ENCODE results near the gene ADAMTS2.

ADAMTS2 gene

DNA sequence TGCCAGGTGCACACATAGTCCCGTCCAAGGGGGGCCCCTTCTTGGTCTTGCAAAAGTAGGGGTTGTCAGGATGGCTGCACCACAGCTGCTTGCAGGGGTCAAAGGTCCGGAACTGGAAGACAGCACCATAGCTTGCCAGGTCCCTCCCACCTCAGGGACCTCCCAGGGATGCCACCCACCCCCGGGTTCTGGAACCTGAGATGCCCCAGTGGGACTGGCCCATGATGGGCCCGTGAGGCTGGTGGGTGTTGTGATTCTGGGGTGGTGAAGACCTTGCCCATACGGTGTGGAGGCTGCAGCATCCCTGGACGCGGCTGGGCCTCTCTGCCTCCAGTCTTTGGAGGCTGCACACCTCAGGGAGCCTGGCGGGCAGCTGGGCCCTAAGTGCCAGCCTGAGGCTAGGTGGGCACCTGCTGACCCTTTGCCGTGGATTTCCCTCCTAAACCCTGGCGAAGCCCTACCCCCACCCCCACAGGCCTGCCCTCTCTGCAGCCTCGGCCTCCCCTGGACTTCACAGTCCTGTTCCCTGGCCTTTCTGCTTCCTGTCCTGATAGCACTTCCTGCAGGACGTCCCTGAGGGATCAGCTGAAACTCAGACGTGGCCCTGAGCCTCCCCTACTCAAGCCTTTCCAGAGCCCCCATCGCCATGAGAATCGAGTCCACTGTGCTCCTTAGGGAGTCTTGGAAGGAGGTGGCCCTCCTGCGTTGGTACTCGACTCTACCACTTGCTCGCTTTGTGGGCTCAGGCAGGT lies 192.9 kb downstream of the ADAMTS2 start:
- DNase-seq: no peak

DNA sequence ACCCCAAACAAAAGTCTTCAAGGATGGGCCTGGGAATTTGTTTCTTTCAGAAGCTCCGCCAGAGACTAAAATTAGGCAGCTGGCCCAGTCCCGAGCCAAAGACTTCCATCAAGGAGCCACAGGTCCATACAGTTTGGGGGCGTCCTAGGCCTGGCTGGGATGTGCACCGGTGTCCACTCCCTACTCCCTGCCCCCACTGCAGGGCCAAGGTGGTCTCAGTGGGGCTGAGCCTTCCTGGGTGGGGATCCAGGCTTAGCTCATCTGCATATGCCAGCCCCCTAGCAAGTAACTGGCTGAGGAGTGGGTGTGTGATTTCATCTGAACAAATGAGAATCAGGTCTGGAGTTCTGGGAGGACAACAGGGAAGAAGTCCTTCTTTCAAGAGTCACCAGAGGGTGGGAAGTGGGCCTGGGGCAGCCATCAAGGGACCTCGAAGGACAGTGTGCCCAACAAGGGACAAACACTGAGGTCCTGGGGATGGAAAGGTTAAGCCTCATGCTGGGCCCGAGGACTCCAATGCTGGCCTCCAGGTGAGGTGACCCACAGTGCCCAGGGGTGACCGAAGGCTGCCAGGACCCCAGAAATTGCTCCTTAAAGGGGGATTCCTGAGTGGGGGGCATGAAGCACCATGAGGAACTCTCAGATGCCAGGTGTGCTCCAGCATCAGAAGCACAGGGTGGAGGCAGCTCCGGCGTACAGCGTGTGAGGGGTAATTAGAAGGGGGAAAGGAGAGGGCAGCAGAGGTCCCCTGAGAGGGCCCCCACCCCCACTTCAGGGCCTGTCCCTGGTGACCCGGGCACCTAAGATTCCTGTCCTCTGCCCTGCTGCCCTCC lies 193.8 kb downstream of the ADAMTS2 start:
- no peak for DNase-seq

DNA sequence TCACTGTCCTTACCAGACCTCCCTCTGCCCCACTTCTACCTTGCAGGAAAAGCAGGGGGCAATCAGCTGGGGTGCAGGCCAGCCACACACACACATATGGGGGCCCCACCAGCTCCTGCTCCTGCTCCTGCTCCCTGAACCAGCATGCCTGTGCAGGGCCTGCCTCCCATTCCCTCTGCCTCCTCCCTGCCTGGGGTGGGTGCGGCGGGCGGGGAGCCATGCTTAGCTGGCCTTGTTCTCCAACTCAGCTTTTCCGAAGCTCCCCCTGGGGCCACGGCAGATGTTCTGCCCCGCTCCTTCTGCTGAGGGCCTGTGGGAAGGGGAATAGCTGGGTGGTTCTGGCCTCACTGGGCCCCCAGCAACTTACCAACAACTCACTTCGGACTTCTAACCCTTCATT lies 195.2 kb downstream of the ADAMTS2 start:
- no peak for DNase-seq

DNA sequence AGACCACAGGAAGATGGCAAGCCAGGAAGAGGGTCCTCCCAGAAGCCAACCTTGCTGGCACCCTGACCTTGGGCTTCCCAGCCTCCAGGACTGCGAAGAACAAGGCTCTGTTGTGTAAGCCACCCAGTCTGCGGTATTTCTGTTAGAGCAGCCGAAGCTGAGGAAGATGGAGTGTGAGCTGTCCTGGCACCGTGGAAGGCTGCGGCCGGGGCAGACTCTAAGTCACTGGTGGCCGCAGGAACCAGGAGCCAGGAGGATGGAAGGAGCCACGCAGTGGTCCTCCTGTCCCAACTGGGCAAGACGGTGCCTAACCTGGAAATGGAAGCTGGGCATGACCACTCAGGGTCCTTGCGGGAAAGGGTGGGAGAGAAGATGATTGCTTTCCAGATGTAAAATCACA lies 196.0 kb downstream of the ADAMTS2 start:
- DNase-seq: no peak

- DNase-seq: no peak
These were observed 196.5 kb downstream of the ADAMTS2 start for GRCh38 chr5:179148703-179149170.

DNA sequence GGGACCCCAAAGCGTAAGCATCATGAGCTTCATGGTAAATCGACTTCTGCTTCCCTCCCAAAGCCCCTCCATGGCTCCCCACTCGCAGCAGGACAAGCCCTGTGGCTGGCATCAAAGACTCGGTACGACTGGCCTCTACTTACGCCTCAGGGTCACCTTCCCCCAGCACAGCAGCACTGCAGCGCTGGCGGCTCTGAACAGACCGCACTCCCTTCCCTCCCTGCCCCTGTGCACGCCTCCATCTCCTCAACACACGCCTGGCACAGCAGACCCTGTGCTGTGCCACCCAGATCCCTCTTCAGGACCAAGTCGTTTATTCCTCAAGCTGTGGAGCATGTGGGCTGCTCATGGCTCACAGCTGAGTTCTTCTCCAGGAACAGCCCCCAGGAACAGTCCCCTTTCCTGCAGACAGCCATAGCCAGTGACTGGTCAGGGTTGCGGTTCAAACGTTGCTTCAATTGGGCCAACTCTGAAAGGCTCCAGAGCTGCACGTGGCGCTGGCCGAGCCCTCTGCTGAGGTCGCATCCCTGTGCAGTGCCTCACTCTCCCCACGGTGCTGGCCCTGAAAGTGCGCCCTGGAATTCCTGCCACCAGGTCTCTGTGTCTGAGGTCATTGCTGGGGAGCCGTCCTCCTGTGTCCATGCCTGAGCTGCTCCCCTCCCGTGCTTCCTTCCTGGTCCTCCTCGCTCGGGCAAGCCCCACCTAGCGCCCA lies 197.1 kb downstream of the ADAMTS2 start:
- no peak for DNase-seq

DNA sequence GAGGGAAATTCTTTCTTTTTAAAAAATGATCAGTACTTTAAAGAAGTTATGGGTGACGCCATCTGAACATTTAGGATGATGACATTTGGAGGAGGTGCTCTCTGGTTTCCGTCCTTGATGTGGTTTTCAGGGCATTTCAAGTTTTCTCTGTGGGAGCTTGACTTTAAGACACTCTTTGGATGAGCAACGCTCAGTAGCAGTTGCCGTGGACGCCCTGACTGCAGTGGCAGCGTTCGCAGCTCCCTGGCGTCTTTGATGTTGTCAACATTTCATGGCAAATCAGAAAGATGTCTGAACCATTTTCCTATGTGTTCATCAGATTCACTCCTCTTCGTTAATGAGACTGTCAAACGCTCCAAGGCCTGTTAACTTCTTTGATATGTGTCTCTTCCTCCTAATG lies 199.0 kb downstream of the ADAMTS2 start:
- no peak for DNase-seq

- no peak for DNase-seq
These were observed 201.8 kb downstream of the ADAMTS2 start for GRCh38 chr5:179143446-179143845.

DNA sequence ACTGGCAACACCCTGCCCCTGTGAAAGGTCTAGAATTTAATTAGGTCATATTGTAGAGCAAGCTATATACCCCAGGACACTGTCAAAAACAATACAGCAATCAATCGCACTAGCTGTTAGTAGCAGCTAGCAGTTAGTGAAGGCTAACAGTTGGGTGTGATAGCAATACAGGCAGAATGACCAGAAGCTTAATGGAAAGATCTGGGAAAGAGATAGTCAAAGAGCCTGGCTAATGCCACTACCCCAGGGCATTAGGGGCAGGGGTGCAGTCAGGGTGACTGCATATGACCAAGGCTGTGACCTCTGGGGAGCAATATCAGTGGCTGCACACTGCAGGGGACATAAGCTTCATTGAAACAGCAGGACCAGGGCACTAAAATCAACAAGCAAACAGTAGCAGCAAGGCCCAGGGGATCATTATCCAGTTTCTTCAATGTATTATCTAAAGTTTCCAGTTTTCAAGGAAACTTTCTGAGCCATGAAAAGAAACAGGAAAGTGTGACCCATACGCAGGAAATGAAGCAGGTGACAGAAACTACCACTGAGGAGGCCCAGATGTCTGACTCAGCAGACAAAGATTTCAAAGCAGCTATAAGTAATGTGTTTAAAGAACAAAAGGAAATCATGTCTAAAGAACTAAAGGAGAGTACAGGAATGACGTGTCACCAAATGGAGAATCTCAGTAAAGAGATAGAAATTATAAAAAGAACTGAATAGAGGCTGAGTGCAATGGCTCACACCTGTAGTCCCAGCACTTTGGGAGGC lies 202.6 kb downstream of the ADAMTS2 start:
- no peak for DNase-seq

- no peak for DNase-seq
These were observed 203.4 kb downstream of the ADAMTS2 start for GRCh38 chr5:179141867-179142266.

GRCh38 chr5:179140293-179140692 lies 205.0 kb downstream of the ADAMTS2 start:
- DNase-seq: no peak

DNA sequence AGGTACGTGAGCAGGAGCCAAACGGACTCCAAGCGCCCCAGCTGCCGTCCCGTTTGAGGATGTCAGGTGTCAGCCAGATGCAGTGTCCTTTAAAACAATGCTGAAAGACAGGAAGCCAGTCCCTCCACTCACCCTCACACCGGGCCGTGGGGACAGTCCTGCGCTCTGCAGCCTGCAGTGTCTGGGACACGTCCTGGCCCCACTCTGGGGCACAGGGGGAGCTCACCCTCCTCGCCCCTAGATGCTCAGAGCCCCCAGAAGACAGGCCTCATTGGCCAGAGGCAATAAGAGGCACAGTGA lies 205.4 kb downstream of the ADAMTS2 start:
- no peak for DNase-seq

DNA sequence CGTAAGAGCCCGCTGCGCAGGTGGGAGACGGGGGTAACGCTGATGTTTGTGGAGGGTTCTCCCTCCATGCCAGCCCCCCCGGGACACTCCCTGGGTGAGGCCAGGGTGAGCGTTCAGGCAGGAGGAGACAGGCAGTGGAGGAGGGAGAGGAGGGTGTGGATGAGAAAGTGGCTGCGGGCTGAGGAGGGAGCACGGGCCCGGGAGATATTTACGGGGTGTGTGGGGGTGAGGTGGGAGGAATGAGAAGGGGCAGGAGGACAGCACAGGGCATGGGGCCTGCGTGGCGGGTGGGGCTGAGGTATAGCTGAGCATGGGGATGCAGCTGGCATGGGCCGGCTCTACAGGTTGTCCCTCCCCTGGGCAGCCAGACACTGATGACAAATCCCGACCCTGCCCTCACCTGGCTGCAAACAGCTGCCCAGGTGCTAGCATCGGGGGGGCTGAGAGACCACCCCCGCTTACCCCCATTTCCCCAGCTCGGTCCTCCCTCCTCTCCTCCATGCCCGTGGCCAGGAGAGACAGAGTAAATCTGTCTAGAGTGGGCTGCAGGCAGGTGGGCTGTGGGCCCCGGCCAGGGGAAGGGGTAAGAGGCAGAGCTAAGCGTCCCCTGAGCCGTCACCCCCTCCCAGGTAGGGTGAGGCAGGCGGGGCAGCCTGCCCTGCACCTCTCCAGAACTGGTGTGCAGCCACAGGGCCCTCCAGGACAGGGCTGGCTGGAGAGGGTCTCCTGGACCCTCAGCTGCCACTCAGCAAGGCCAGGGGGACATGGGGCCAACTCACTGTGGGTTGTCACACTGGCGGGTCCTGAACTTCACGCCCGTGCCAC lies 205.9 kb downstream of the ADAMTS2 start:
- DNase-seq: no peak

DNA sequence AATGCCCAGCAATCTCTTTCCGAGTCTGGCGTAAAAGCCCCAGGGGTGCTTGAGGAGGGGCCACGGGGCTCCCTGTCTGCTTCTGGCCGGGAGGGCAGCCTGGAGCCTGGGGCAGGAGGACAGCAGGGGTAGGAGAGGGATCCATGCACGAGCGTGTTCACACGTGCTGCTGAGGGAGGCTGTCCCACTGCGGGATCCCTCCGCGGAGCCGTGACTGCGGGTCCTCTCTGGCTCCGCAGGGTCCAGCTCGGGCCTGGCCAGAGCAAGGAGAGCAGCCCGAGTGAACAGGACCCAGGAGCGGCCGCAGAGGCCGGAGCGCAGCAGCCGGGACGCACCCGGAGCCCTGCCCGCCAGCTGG lies 206.7 kb downstream of the ADAMTS2 start:
- DNase-seq: no peak

DNA sequence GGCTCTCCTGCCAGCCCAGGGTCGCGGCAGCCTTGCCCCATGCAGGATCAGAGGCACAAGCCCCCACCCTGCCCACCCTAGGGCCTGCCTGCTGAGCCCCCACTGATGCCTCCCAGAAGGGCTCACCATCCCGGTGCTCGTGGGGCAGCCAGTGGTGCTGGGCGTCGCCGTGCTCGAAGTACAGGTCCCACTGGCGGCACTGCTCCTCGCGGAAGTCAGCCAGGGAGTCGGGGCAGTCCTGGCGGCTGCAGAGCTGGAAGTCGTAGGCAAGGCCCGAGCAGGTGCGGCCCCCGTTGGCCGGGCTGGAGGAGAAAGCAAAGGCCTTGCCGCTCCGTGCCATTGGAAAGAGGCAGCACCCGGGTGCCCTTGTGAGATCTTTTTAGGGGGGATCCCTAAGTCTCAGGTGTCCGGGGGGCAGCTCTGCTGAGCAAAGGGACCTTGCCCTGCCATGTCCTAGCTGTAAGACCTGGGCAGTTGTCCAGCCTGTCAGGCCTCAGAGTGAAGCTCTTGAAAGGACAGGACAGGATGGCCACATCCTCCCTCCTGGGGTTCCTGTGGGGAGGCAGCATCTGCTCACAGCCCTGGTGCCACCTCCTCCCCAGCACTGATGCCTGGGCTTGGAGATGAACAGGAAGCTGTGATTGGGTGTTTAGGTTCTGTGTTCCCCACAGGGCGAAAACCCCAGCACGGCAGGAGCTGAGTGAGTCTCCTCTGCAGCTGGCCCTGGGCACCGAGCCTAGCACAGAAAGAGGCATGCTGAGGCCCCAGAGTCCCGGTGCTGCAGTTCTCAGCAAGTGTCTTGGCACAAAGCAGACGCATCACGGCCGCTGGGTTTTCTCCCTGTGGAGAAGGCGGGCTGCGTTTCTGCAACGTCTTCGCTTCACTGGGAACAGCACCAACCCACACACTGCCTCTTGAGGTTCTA lies 207.4 kb downstream of the ADAMTS2 start:
- DNase-seq: no peak

DNA sequence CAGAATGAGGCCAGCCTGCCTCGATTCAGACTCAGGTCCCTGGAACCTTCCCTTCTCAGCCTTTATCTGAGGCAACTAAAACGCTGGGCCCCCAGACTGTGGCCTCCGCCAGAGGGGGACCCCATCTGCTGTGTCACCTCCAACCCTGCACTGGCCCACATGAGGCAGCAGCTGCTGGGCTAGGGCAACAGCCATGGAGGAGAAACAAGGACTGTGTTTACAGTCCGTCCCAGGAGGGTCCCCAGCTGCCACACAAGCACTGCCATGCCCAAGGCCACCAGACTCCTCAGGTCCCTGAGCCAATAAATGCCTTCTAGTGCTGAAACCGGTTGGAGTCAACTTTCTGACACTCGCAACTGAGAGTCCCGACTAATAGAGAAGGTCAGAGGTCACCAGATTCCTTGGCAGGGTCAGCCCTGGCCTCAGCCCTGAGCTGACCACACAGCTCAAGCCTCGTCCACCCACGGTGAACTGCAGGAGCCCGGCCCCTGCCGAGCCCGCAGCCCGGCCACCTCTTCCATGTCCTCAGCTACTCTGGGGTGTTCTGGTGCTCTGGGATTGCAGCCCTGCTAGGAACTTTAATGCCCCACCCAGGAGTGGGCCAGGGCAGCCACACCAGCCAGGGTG lies 208.1 kb downstream of the ADAMTS2 start:
- DNase-seq: no peak

- DNase-seq: no peak
These were observed 209.6 kb downstream of the ADAMTS2 start for GRCh38 chr5:179135441-179136215.

- no peak for DNase-seq
These were observed 210.3 kb downstream of the ADAMTS2 start for GRCh38 chr5:179135006-179135405.

- DNase-seq: no peak
These were observed 210.8 kb downstream of the ADAMTS2 start for GRCh38 chr5:179134511-179134910.

All from MV-4-11 (cell line).